Activated B cell treated with CpG ODN at 0.5 μM for 24 hours (primary cell): Measurements from ENCODE around the gene DAD1. TPM values are rescaled to one million over a fixed set of nuclear protein-coding genes. Genes with fewer than 3 reads are reported as not detected.
A peak's percentile ranks its signal among the peaks of the same experiment; 100 is the strongest.

ENCODE experiments used
- ATAC-seq: fragments of 200-7000 bp; cut with Tn5 transposase; one replicate; pipeline ENCODE4 v1.10.0; 2021; ENCODE audit warnings: low read depth, mild to moderate bottlenecking, moderate library complexity
- CTCF ChIA-PET: fragments of 350-600 bp; sonication (Branson Sonifier 250); formaldehyde crosslinking; loops from one replicate; lab custom pipeline; 2021; ENCODE audit warnings: antibody characterized with exemption; lab: Charles Lee
- POLR2A ChIA-PET: fragments of 350-600 bp; sonication (Branson Sonifier 250); formaldehyde crosslinking; loops from one replicate; lab custom pipeline; 2021; ENCODE audit warnings: antibody characterized with exemption; lab: Charles Lee
- DNase-seq: peaks from one replicate; pipeline ENCODE4 v3.0.0; 2022
- H3K27ac Mint-ChIP-seq: one replicate; pipeline ENCODE4 v1.8.0; 2020; ENCODE audit warnings: mixed read lengths
- H3K27me3 Mint-ChIP-seq: one replicate; pipeline ENCODE4 v1.8.0; 2021; ENCODE audit warnings: mixed read lengths
- H3K36me3 Mint-ChIP-seq: one replicate; pipeline ENCODE4 v1.8.0; 2021; ENCODE audit warnings: low read depth, mixed read lengths
- H3K4me1 Mint-ChIP-seq: one replicate; pipeline ENCODE4 v1.8.0; 2021; ENCODE audit warnings: mixed read lengths
- H3K4me3 Mint-ChIP-seq: one replicate; pipeline ENCODE4 v1.8.0; 2020; ENCODE audit warnings: mild to moderate bottlenecking, mixed read lengths
- H3K9me3 Mint-ChIP-seq: one replicate; pipeline ENCODE4 v1.8.0; 2020; ENCODE audit warnings: mixed read lengths
- CTCF ChIP-seq: fragments of 200-600 bp; IDR thresholded peaks from one replicate; pipeline ENCODE4 v1.8.0; 2022; ENCODE audit warnings: antibody characterized with exemption, mild to moderate bottlenecking
- intact Hi-C: fragments of 100-400 bp; cut with micrococcal nuclease; formaldehyde crosslinking; loops from one replicate; pipeline ENCODE4 v1.15.1; 2024
- total RNA-seq: library from RNA; stranded (reverse); gene quantifications from 2 replicates; pipeline ENCODE4 v1.2.3, GENCODE V29; 2022

DAD1 gene
- total RNA-seq, 1 donor from 2014 or later, result 123 TPM

- TF ChIP-seq CTCF, result no peak
- Mint-ChIP-seq H3K9me3 (no peaks in the 10 kb centered on the region), H3K4me1 (peaks cover 82% of the 10 kb centered on the region), H3K27me3 (no peaks in the 10 kb centered on the region), H3K27ac (peak overlapping the region; percentile 83), H3K4me3 (no peak overlapping the region), H3K36me3 (peaks cover 29% of the 10 kb centered on the region)
- ChIA-PET CTCF (interaction anchor here (1.2 to 2.6 kb wide), 2 partner anchors 8 to 11 kb away, joined by 3 to 8 read pairs; no protein-coding TSS in a partner anchor), POLR2A (interaction anchor here (0.6 to 13.3 kb wide), 7 partner anchors 8 to 452 kb away, joined by 3 to 243 read pairs (median 5); no protein-coding TSS in a partner anchor)
- ATAC-seq, result no peak
- intact Hi-C loops, result no loop called here
- DNase-seq, result no peak
Measured at GRCh38 chr14:22547948-22548750, 40.9 kb downstream of the DAD1 start.

GRCh38 chr14:22547313-22547947, 41.6 kb downstream of the DAD1 start:
- Mint-ChIP-seq H3K36me3 (peaks cover 25% of the 10 kb centered on the region), H3K4me3 (no peak overlapping the region), H3K9me3 (no peaks in the 10 kb centered on the region), H3K27me3 (no peaks in the 10 kb centered on the region), H3K27ac (peak overlapping the region; percentile 83), H3K4me1 (peaks cover 76% of the 10 kb centered on the region)
- TF ChIP-seq CTCF, result no peak
- ATAC-seq, result no peak
- intact Hi-C loops, result no loop called here
- CTCF ChIA-PET, result interaction anchor here (1.2 to 2.6 kb wide), 3 partner anchors 9 to 10 kb away, joined by 3 to 8 read pairs (median 6); no protein-coding TSS in a partner anchor
- POLR2A ChIA-PET, result interaction anchor here (0.7 to 13.3 kb wide), 7 partner anchors 9 to 219 kb away, joined by 3 to 243 read pairs (median 3); partner anchors contain the start of gene OXA1L
- DNase-seq, result no peak

- Mint-ChIP-seq H3K27ac (peak overlapping the region; percentile 83), H3K4me3 (no peak overlapping the region), H3K36me3 (peaks cover 18% of the 10 kb centered on the region), H3K4me1 (peaks cover 68% of the 10 kb centered on the region), H3K9me3 (no peaks in the 10 kb centered on the region), H3K27me3 (no peaks in the 10 kb centered on the region)
- TF ChIP-seq CTCF, result no peak
- ATAC-seq, result no peak
- ChIA-PET POLR2A (interaction anchor here (0.7 to 13.3 kb wide), 7 partner anchors 8 to 220 kb away, joined by 3 to 243 read pairs (median 3); partner anchors contain the start of gene OXA1L), CTCF (interaction anchor here (1.2 kb wide), 2 partner anchors 8 to 9 kb away, joined by 3 to 6 read pairs; no protein-coding TSS in a partner anchor)
- intact Hi-C loops, result no loop called here
- no peak for DNase-seq
Measured at GRCh38 chr14:22546722-22547071, 42.3 kb downstream of the DAD1 start.

GRCh38 chr14:22545842-22546721, 42.9 kb downstream of the DAD1 start:
- ATAC-seq, result no peak
- ChIA-PET CTCF (interaction anchor here (0.9 to 1.2 kb wide), 2 partner anchors 8 to 73 kb away, joined by 3 to 6 read pairs; no protein-coding TSS in a partner anchor), POLR2A (interaction anchor here (0.8 to 13.3 kb wide), 7 partner anchors 9 to 68 kb away, joined by 3 to 243 read pairs (median 3); no protein-coding TSS in a partner anchor)
- Mint-ChIP-seq H3K4me1 (peaks cover 62% of the 10 kb centered on the region), H3K27me3 (no peaks in the 10 kb centered on the region), H3K4me3 (no peak overlapping the region), H3K36me3 (peaks cover 16% of the 10 kb centered on the region), H3K9me3 (no peaks in the 10 kb centered on the region), H3K27ac (no peak overlapping the region)
- no peak for DNase-seq
- intact Hi-C loops, result loop anchor here (1.0 kb wide), 1 partner anchor 9 kb away; no protein-coding TSS in a partner anchor
- TF ChIP-seq CTCF, result no peak
